ENCODE results near the gene MUC13.

DNA sequence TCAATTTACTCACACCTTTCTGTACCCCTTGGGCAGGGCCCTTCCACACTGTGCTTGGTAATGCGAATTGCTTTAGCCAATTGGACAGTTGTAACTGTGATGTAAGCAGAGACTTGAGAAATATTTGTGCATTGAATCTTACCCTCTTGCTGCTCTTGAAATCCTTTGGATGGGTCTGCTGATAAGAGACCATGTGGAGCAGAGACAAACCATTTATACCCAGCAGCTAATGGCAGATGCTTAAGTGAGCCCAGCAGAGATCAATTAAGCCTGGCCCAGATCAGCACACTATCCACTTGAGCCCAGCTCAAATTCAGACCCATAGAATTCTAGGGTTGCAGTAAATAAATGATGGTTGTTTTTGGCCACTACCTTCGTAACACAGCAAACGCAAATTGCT, 19.3 kb downstream of the MUC13 start:
- TF ChIP-seq EP300 (IDR thresholded peaks at IDR 0.05; ENCODE audit: borderline replicate concordance): no peak
- TF ChIP-seq, protein P1, sequence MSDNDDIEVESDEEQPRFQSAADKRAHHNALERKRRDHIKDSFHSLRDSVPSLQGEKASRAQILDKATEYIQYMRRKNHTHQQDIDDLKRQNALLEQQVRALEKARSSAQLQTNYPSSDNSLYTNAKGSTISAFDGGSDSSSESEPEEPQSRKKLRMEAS (IDR thresholded peaks at IDR 0.05): no peak
- no peak for TF ChIP-seq YY1 (IDR thresholded peaks at IDR 0.05; ENCODE audit: low read depth)
- TF ChIP-seq, protein P2, sequence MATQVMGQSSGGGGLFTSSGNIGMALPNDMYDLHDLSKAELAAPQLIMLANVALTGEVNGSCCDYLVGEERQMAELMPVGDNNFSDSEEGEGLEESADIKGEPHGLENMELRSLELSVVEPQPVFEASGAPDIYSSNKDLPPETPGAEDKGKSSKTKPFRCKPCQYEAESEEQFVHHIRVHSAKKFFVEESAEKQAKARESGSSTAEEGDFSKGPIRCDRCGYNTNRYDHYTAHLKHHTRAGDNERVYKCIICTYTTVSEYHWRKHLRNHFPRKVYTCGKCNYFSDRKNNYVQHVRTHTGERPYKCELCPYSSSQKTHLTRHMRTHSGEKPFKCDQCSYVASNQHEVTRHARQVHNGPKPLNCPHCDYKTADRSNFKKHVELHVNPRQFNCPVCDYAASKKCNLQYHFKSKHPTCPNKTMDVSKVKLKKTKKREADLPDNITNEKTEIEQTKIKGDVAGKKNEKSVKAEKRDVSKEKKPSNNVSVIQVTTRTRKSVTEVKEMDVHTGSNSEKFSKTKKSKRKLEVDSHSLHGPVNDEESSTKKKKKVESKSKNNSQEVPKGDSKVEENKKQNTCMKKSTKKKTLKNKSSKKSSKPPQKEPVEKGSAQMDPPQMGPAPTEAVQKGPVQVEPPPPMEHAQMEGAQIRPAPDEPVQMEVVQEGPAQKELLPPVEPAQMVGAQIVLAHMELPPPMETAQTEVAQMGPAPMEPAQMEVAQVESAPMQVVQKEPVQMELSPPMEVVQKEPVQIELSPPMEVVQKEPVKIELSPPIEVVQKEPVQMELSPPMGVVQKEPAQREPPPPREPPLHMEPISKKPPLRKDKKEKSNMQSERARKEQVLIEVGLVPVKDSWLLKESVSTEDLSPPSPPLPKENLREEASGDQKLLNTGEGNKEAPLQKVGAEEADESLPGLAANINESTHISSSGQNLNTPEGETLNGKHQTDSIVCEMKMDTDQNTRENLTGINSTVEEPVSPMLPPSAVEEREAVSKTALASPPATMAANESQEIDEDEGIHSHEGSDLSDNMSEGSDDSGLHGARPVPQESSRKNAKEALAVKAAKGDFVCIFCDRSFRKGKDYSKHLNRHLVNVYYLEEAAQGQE (IDR thresholded peaks at IDR 0.05; ENCODE audit: low read depth): no peak
- no peak for TF ChIP-seq TAF1 (IDR thresholded peaks at IDR 0.05; ENCODE audit: low read depth)
- no peak for TF ChIP-seq ZBTB7A (IDR thresholded peaks at IDR 0.05; ENCODE audit: low read depth)
- no peak for TF ChIP-seq TEAD4 (IDR thresholded peaks at IDR 0.05)
- TF ChIP-seq EGR1 (IDR thresholded peaks at IDR 0.05): no peak
- no peak for TF ChIP-seq CREB1 (IDR thresholded peaks at IDR 0.05; ENCODE audit: low read depth)
- no peak for TF ChIP-seq FOXM1 (IDR thresholded peaks at IDR 0.05; ENCODE audit: borderline replicate concordance, low read depth)
- TF ChIP-seq RAD21 (IDR thresholded peaks at IDR 0.05; ENCODE audit: low read depth): no peak
- TF ChIP-seq, protein P3, sequence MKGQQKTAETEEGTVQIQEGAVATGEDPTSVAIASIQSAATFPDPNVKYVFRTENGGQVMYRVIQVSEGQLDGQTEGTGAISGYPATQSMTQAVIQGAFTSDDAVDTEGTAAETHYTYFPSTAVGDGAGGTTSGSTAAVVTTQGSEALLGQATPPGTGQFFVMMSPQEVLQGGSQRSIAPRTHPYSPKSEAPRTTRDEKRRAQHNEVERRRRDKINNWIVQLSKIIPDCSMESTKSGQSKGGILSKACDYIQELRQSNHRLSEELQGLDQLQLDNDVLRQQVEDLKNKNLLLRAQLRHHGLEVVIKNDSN (IDR thresholded peaks at IDR 0.05): no peak
- TF ChIP-seq TCF12 (IDR thresholded peaks at IDR 0.05; ENCODE audit: low read depth): no peak
- no peak for TF ChIP-seq NFIC (IDR thresholded peaks at IDR 0.05)

All from Ishikawa (cell line).